HG03108 (cell line): ENCODE measurements around the gene CAMSAP3.

ENCODE experiments used
- ATAC-seq: cut with Tn5 transposase; IDR thresholded peaks from one replicate; pipeline ENCODE4 v1.9.1; 2021; ENCODE audit warnings: moderate library complexity; ENCODE audit not compliant: unreplicated experiment

The CAMSAP3 gene, protein sequence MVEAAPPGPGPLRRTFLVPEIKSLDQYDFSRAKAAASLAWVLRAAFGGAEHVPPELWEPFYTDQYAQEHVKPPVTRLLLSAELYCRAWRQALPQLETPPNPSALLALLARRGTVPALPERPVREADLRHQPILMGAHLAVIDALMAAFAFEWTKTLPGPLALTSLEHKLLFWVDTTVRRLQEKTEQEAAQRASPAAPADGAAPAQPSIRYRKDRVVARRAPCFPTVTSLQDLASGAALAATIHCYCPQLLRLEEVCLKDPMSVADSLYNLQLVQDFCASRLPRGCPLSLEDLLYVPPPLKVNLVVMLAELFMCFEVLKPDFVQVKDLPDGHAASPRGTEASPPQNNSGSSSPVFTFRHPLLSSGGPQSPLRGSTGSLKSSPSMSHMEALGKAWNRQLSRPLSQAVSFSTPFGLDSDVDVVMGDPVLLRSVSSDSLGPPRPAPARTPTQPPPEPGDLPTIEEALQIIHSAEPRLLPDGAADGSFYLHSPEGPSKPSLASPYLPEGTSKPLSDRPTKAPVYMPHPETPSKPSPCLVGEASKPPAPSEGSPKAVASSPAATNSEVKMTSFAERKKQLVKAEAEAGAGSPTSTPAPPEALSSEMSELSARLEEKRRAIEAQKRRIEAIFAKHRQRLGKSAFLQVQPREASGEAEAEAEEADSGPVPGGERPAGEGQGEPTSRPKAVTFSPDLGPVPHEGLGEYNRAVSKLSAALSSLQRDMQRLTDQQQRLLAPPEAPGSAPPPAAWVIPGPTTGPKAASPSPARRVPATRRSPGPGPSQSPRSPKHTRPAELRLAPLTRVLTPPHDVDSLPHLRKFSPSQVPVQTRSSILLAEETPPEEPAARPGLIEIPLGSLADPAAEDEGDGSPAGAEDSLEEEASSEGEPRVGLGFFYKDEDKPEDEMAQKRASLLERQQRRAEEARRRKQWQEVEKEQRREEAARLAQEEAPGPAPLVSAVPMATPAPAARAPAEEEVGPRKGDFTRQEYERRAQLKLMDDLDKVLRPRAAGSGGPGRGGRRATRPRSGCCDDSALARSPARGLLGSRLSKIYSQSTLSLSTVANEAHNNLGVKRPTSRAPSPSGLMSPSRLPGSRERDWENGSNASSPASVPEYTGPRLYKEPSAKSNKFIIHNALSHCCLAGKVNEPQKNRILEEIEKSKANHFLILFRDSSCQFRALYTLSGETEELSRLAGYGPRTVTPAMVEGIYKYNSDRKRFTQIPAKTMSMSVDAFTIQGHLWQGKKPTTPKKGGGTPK

DNA sequence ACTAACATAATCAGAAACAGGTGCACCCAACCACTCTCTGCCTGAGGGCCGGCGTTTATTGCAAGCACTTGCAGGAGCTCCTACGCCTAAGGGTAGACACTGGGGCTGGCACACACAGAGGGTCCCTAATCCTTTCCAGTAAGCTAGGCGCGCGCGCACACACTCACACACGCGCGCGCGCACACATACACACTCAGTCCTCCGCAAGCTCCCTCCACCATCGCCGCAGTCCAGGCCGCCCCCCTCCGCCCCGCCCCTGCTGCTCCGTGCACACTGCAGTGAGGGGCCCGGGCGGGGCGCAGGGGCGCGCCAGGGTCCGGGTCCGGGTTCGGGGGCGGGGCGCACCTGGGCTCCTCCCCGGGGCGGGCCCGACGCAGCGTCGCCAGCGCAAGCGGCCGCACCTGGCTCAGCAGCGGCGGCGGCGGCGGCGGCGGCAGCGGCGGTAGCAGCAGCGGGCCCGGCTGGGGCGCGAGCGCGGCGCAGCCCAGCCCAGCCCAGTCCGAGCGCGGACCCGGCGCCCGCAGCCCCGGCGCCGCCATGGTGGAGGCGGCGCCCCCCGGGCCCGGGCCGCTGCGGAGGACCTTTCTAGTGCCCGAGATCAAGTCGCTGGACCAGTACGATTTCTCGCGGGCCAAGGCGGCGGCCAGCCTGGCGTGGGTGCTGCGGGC, at the start of gene CAMSAP3:
CAMSAP3 (plus strand) TSS at position 398 of the 668 bp plus-strand sequence; CDS start at position 538, 140 bp downstream.
- no peak for ATAC-seq

DNA sequence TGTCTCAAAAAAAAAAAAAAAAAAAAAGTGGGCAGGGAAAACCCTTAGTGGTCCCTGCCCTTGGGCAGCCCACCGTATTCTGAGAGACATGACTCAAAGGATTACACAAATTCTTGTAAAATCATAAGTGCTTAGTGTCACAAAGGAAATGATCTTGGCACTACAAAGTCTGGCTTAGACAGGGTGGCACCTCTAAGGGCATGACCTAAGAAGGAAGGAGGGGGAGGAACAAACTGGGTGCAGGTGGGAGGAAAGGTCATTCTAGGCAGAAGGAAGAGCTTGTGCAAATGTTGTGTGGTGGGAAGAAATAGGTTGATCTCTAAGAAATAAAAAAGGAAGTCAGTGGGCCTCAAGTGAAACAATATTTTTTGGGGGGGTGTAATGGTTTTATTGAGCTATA, 49.8 kb upstream of the CAMSAP3 start:
- no peak for ATAC-seq

DNA sequence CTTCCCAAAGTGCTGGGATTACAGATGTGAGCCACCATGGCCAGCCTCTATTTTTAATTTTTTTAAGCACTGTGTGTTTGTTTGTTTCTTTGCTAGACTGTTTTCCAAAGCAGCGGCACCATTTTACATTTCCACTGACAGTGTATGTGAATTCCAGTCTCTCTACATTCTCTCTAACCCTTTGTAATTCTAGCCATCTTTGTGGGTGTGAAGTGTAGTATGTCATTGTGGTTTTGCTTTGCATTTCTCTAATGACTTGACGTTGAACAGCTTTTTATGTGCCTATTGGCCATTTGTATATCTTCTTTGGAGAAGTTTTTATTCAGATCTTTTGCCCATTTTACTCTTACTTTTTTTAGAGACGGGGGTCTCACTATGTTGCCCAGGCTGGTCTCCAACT, 48.5 kb upstream of the CAMSAP3 start:
- no peak for ATAC-seq

DNA sequence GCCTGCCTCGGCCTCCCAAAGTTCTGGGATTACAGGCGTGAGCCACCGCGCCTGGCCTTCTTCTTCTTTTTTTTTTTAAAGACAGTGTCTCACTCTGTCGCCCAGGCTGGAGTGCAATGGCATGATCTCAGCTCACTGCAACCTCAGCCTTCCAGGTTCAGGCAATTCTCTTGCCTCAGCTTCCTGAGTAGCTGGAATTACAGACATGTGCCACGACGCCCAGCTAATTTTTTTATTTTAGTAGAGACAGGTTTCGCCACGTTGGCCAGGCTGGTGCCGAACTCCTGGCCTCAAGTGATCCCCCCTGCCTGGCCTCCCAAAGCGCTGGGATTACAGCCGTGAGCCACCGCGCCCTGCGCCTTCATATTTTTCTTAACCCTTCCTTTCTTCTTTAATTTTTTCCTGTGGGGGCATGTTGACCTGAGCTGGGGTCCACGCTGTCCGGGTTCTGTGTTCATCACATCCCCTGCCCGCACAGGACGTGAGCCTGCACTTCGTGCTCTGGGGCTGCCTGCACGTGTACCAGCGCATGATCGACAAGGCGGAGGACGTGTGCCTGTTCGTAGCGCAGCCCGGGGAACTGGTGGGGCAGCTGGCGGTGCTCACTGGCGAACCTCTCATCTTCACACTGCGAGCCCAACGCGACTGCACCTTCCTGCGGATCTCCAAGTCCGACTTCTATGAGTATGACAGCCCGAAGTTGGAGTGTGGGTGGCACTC, 46.1 kb upstream of the CAMSAP3 start:
- ATAC-seq: no peak

DNA sequence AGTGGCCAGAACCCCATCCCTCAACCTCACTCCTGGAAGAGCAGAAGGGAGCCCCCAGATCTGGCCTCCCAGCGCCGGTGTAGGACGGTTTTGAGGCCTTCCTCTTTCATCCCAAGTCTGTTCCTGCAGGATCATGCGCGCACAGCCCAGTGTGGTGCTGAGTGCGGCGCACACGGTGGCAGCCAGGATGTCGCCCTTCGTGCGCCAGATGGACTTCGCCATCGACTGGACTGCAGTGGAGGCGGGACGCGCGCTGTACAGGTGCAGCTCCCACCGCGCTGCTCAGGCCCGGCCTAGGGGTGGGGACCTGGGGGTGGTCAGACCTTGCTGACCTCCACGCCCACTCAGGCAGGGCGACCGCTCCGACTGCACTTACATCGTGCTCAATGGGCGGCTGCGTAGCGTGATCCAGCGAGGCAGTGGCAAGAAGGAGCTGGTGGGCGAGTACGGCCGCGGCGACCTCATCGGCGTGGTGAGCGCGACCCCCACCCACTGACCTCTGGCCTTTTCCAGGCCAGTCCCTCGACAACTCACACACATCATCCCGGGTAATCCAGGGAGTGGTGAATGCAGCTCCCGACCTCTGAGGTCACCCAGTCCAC, 45.4 kb upstream of the CAMSAP3 start:
- no peak for ATAC-seq

GRCh38 chr19:7550987-7551761, 44.5 kb upstream of the CAMSAP3 start:
- no peak for ATAC-seq

DNA sequence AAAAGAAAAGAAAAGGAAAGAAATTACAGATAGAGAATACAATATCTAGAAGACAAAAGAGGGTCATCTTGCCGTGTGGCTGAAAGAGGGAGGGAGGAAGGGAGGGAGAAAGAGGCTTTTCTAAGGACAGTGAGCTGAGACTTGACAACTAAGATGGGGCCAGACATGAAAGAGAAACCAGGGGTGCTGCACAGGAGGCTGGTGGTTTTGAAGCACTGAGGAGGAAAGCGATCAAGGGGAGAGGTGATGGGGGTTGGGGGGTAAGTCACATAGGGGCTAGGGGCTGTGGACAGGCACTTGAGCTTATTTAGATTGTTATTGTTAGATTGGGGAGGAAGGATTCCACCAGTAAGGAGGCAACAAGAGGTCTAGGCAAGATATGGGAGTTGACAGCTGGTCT, 42.9 kb upstream of the CAMSAP3 start:
- no peak for ATAC-seq

DNA sequence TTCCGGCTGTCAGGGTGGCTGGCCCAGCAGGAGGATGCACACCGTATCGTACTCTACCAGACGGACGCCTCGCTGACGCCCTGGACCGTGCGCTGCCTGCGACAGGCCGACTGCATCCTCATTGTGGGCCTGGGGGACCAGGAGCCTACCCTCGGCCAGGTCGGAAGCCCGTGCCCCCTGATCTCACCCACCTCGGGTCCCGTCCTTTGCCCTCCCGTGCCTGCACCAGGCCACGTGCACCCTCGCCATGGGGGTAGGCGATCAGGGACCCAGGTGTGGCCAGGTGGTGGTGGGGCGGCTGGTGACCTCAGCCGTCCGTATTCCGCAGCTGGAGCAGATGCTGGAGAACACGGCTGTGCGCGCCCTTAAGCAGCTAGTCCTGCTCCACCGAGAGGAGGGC, 41.1 kb upstream of the CAMSAP3 start:
- no peak for ATAC-seq

DNA sequence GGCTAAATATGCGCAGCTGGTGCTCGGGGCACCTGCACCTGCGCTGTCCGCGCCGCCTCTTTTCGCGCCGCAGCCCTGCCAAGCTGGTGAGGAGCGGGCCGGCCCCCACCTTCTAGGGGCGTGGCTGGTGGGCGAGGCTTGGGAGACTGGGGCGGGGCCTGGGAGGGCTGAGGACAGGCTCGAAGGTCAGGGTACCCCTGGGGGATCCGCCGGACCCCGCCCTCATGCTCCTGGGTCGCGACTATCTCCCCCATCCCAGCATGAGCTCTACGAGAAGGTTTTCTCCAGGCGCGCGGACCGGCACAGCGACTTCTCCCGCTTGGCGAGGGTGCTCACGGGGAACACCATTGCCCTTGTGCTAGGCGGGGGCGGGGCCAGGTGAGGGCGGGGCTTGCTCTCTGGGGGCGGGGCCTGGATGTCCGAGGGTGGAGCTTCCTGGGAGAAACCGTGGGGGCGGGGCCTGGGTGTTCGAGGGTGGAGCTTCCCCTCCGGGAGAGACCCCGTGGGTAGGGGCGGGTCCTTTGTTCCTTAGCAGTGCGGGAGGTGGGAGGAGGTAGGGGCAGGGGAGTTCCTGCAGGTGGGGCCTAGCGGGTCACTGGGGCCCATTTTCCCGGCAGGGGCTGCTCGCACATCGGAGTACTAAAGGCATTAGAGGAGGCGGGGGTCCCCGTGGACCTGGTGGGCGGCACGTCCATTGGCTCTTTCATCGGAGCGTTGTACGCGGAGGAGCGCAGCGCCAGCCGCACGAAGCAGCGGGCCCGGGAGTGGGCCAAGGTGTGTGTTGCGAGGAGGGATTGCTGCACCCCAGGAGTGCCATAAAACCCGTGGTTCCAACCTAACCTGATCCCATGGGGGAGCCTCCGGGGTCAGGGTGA, 40.4 kb upstream of the CAMSAP3 start:
- ATAC-seq: no peak

GRCh38 chr19:7556696-7557315, 38.9 kb upstream of the CAMSAP3 start:
- ATAC-seq: no peak

- ATAC-seq: no peak
Observed at GRCh38 chr19:7558667-7559066, 37.0 kb upstream of the CAMSAP3 start.

GRCh38 chr19:7559102-7559501, 36.6 kb upstream of the CAMSAP3 start:
- no peak for ATAC-seq

- no peak for ATAC-seq
Observed at GRCh38 chr19:7560255-7560654, 35.4 kb upstream of the CAMSAP3 start.

DNA sequence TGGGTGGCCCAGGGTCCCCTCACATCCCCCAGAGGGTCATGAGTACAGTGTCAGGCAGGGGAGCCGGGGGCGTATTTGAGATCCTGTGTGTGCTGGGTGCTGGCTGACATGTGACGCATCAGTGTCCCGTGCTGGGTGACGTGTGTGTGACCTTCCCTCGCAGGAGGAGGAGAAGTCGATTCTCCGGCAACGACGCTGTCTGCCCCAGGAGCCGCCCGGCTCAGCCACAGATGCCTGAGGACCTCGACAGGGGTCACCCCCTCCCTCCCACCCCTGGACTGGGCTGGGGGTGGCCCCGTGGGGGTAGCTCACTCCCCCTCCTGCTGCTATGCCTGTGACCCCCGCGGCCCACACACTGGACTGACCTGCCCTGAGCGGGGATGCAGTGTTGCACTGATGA, 34.3 kb upstream of the CAMSAP3 start:
- ATAC-seq: no peak

DNA sequence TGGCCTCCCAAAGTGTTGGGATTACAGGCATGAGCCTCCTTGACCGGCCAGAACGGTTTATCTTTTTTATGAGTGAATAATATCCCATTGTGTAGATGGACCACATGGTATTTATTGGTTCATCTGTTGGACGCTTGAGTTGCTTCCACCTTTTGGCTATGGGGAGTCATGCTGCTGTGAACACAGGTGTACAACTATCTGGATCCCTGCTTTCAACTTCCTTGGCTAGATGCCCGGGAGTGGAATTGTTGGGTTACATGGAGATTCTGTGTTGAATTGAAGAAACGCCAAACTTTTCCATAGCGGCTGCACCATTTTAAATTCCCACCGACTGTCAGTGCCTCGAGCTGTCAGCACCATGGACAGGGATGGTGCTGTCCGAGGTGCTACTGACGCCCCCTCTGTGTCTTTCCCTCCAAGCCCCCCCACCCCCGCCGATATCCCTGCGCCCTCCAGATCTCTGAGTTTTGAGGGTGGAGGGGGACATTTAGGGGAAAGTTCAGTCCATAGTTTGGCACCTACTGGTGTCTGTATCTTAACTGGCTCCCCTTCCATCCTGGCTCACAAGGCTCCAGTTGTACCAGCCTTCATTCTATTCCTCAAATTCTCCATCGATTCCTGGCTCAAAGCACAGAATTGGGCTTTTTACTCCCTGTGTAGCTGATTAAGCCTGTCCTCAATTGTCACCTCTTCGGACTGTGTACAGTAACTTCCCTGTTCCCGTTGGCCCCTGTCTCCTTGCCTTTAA, 32.8 kb upstream of the CAMSAP3 start:
- no peak for ATAC-seq

GRCh38 chr19:7564866-7565265, 30.8 kb upstream of the CAMSAP3 start:
- no peak for ATAC-seq

DNA sequence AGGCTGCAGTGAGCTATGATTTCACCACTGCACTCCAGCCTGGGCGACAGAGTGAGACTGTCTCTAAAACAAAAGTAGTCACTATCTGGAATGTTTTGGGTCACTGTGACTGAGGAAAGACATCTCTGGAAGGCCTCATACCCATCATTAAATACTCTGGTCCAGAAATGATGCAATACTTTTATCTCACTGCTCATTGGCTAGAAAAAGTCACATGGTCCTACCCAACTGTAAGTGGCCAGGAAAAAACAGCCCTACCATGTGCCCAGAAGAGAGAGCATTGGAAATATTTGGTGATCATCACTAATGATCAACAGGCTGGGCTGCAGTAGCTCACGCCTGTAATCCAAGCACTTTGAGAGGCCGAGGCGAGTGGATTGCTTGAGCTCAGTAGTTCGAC, 30.3 kb upstream of the CAMSAP3 start:
- ATAC-seq: no peak
